Cardiac fibroblast (primary cell): ENCODE data around the gene DNAAF8.
A peak's percentile ranks its signal among the peaks of the same experiment; 100 is the strongest.
"Not testable (repeated sequence)": the region's sequence is repeated elsewhere in the genome, so short reads cannot be mapped to it uniquely, and the experiment has no call there.

ENCODE experiments used
- DNase-seq, 2 donors: peaks; one replicate each; pipeline versions ENCODE4 v3.0.0 to v3.0.0-alpha.2; 2010; ENCODE audit warnings: low read depth in 2 of 2
- H3K4me3 ChIP-seq, 2 donors: replicated peaks in 1 of 2; 1 replicate in 1 of 2; 2 replicates in 1 of 2; pipeline ENCODE4 v1.5.1; 2011; ENCODE audit warnings: low read depth in 2 of 2, low read length in 2 of 2, mild to moderate bottlenecking in 2 of 2, moderate library complexity in 1 of 2
- CTCF ChIP-seq: IDR thresholded peaks from one replicate; pipeline ENCODE4 v1.5.1; 2011; ENCODE audit warnings: low read depth, mild to moderate bottlenecking, low read length, inconsistent platforms

Gene DNAAF8

GRCh38 chr16:4736546-4736945 lies 2.2 kb downstream of the DNAAF8 start:
- H3K4me3 ChIP-seq: no peak overlapping the region
- no peak for TF ChIP-seq CTCF
- no peak for DNase-seq

- no peak for DNase-seq
- H3K4me3 ChIP-seq: no peak overlapping the region
- TF ChIP-seq CTCF: no peak
Measured at GRCh38 chr16:4737545-4737944, 3.2 kb downstream of the DNAAF8 start.

GRCh38 chr16:4738370-4738769 lies 4.0 kb downstream of the DNAAF8 start:
- not testable (repeated sequence) for H3K4me3 ChIP-seq, DNase-seq

GRCh38 chr16:4743226-4743878 lies 9.0 kb downstream of the DNAAF8 start:
- TF ChIP-seq CTCF: no peak
- peak overlapping the region in 1 of 2 donors; percentile 21 for H3K4me3 ChIP-seq
- DNase-seq: peak in 1 of 2 donors; percentile 7

GRCh38 chr16:4744555-4745273 lies 10.4 kb downstream of the DNAAF8 start:
- no peak overlapping the region for H3K4me3 ChIP-seq
- no peak for DNase-seq
- no peak for TF ChIP-seq CTCF

GRCh38 chr16:4745274-4745569 lies 10.9 kb downstream of the DNAAF8 start:
- no peak overlapping the region for H3K4me3 ChIP-seq
- no peak for TF ChIP-seq CTCF
- no peak for DNase-seq

GRCh38 chr16:4746215-4746614 lies 11.9 kb downstream of the DNAAF8 start:
- no peak for TF ChIP-seq CTCF
- no peak for DNase-seq

More at GRCh38 chr16:4746215-4746614, 11.9 kb downstream of the DNAAF8 start:
- H3K4me3 ChIP-seq: no peak overlapping the region
